Posterior cingulate gyrus (tissue), 11 donors: ENCODE data around the gene AS3MT.
"Not testable (repeated sequence)": the region's sequence is repeated elsewhere in the genome, so short reads cannot be mapped to it uniquely, and the experiment has no call there.

ENCODE experiments used
- DNase-seq, 10 donors: peaks; one replicate each; pipeline versions ENCODE4 v3.0.0 to v3.0.0-alpha.2; 2020 to 2021; ENCODE audit warnings: mixed read lengths in 3 of 10
- intact Hi-C: fragments of 100-400 bp; cut with DNase I; formaldehyde crosslinking; loops from one replicate; pipeline ENCODE4 v1.15.1; 2023

The AS3MT gene

GRCh38 chr10:102917962-102918816 lies 48.9 kb downstream of the AS3MT start, which contains the start of gene CNNM2:
Gene CNNM2, plus strand, starts transcription at chr10:102918294. Its CDS starts 187 bp downstream, at chr10:102918481.
- intact Hi-C loops = loop anchor here (1.0 to 5.0 kb wide), 2 partner anchors 151 to 274 kb away; partner anchors contain the start of gene NT5C2
- DNase-seq = peak; percentile 99 to 100 (median 100)

- intact Hi-C loops = loop anchor here (5.0 kb wide), 1 partner anchor 273 kb away; the partner anchor contains the start of gene NT5C2
- peak in 1 of 10 donors; percentile 88 for DNase-seq
Observed at GRCh38 chr10:102918817-102919245, 49.6 kb downstream of the AS3MT start.

- intact Hi-C loops = loop anchor here (5.0 kb wide), 1 partner anchor 273 kb away; the partner anchor contains the start of gene NT5C2
- peak in 6 of 10 donors; percentile 16 to 90 (median 29) for DNase-seq
Observed at GRCh38 chr10:102919246-102919959, 50.1 kb downstream of the AS3MT start.

DNA sequence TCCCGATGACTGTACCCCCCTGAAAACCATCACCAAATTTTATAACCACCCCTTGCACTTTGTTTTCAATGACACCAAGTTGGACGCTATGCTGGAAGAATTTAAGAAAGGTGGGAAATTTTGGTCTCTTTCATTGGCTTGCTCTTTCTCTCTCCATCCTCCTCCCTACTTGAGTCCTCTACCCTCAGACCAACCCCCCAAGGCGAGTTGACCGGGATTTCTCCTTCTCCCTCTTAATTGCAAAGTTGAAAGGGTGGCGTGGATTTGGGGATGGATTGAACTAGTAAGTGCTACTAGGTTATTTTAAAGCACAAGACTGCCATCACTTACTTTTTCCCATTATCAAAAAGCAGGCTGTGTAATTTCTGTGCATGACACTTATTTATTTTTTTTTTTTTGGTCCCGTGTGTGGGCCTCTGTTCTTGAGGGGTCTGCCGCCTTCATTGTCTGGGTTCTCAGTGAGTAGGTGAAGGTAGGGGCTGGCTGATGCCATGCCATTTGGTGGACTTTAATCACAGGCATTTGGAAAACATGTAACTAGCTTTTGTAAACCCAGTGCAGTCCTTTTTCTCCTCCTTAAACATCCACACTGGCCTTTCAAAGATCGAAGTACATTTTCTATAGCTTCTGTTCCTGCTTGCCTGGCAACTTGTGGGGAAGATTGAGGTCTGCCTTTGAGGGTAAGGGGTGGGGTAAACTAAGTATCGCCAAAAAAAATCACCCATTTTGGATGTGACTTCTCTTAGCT lies 50.9 kb downstream of the AS3MT start:
- DNase-seq = no peak
- intact Hi-C loops = loop anchor here (5.0 kb wide), 2 partner anchors 132 to 272 kb away; partner anchors contain the start of gene NT5C2

GRCh38 chr10:102923601-102924000 lies 54.3 kb downstream of the AS3MT start:
- intact Hi-C loops = loop anchor here (5.0 kb wide), 1 partner anchor 129 kb away; no protein-coding TSS in a partner anchor
- no peak for DNase-seq

GRCh38 chr10:102926842-102927241 lies 57.6 kb downstream of the AS3MT start:
- intact Hi-C loops = no loop called here
- no peak for DNase-seq

- intact Hi-C loops = no loop called here
Observed at GRCh38 chr10:102927311-102928010, 58.2 kb downstream of the AS3MT start.

GRCh38 chr10:102928442-102928841 lies 59.2 kb downstream of the AS3MT start:
- DNase-seq, intact Hi-C loops: not testable (repeated sequence)

More at GRCh38 chr10:102927311-102928010, 58.2 kb downstream of the AS3MT start:
- DNase-seq = no peak

GRCh38 chr10:102930720-102931119 lies 61.5 kb downstream of the AS3MT start:
- intact Hi-C loops = no loop called here
- no peak for DNase-seq

DNA sequence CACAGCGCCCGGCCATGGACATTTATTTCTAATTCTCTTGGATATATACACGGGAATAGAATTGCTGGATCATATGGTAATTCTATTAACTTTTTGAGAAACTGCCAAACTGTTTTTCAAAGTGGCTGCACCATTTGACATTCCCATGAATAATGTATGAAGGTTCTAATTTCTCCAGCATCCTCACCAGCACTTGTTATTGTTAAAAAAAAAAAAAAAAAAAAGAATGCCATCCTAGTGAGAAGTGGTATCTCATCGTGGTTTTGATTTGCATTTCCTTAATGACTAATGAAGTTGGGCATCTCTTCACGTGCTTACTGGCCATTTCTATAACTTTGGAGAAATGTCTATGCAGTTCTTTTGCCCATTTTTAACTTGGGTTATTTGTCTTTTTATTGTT lies 62.4 kb downstream of the AS3MT start:
- intact Hi-C loops = no loop called here
- no peak for DNase-seq

GRCh38 chr10:102935505-102935904 lies 66.2 kb downstream of the AS3MT start:
- intact Hi-C loops = no loop called here
- DNase-seq = no peak

GRCh38 chr10:102935939-102936605 lies 66.8 kb downstream of the AS3MT start:
- DNase-seq = no peak
- intact Hi-C loops = no loop called here

- DNase-seq = no peak
- intact Hi-C loops = no loop called here
Observed at GRCh38 chr10:102941401-102941800, 72.1 kb downstream of the AS3MT start.

DNA sequence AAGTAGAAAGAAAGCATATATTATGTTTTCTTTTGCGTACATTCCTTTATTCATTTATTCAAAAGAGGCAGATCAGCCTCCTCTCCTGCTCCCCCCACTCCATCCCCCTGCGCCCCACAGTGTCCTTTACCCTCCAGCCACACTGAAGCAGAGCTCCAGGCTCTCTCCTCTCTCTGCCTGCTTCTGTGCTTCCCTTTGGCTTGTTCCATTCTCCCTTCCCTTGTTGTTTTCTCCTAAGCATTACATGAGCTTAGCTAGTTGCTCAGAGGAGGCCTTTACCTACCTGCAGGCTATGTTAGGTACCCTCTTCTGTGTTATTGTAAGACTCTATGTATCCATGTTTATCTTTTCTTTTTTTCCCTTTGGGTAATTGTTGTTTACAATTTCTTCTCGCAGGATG lies 76.2 kb downstream of the AS3MT start:
- DNase-seq = no peak
- intact Hi-C loops = loop anchor here (5.0 kb wide), 1 partner anchor 388 kb away; no protein-coding TSS in a partner anchor

DNA sequence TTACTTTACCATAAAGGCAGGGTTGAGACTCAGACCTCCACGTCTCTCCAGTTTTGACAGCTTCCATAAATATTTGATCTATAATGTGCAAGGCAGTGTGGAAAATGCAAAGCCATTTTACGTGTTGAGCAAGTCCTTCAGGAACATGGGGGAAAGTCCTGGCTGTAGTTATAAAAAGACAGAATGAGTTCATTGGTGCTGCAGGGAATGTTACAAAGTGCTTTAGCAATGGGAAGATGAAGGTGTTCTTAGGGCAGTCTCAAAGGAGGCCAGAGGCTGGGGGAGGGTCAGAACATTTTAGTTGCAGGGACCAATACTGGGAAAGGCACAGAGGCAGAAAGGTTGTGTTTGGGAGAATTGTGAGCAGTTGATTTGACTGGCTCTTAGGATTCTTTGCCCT lies 76.7 kb downstream of the AS3MT start:
- intact Hi-C loops = loop anchor here (5.0 kb wide), 1 partner anchor 389 kb away; no protein-coding TSS in a partner anchor
- no peak for DNase-seq

GRCh38 chr10:102946992-102947391 lies 77.7 kb downstream of the AS3MT start:
- intact Hi-C loops = loop anchor here (5.0 kb wide), 1 partner anchor 390 kb away; no protein-coding TSS in a partner anchor
- DNase-seq = no peak

DNA sequence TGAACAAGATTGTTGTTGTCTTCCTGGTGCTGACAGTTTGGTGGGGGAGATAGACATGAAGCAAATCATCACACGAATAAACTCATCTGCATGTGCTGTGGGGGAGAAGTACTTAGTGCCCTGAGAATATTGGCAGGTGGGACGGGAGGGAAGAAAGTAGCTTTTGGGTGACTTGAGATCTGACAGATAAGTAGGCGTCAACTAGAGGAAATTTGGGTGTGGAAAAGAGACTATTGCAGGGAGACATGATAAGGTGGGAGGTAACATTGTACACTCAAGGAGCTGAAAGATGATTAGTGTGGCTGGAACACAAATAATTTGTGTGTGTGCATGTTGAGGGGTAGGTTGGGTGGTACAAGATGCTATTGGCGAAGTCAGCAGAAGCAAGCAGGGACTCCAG lies 78.9 kb downstream of the AS3MT start:
- DNase-seq = no peak
- intact Hi-C loops = loop anchor here (5.0 kb wide), 1 partner anchor 391 kb away; no protein-coding TSS in a partner anchor

DNA sequence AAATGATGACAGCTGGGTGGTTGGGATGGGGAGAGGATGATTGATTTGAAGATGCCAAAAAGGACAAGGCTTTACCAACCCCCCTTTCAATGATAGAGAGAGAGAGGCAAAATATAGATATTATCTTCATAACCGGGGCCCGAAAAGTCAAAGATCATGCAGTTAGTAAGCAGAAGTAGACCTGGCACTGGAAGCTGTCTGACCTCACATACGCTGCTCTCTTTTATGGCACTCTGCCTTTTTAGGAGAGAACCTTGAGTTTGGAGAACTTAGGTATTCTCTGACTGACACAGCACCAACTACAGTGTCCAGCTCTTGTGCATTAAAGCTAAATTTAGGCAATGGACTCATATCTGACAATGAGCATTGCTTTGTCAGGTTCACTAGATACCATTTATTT lies 79.5 kb downstream of the AS3MT start:
- DNase-seq = no peak

GRCh38 chr10:102949916-102950315 lies 80.6 kb downstream of the AS3MT start:
- no peak for DNase-seq
- intact Hi-C loops = loop anchor here (5.0 kb wide), 1 partner anchor 393 kb away; no protein-coding TSS in a partner anchor

More for the DNA sequence above, 79.5 kb downstream of the AS3MT start:
- intact Hi-C loops = loop anchor here (5.0 kb wide), 1 partner anchor 391 kb away; no protein-coding TSS in a partner anchor
